CD14-positive monocyte (primary cell): ENCODE measurements around the gene MYBPC2. TPM values are rescaled to one million over a fixed set of nuclear protein-coding genes. Genes with fewer than 3 reads are reported as not detected.

Source experiments
- DNase-seq, 3 donors: peaks; one replicate each; pipeline ENCODE4 v3.0.0-alpha.2; 2011 to 2022
- H2AFZ ChIP-seq: 2 replicates; pipeline ENCODE4 v1.6.0; 2012; ENCODE audit warnings: mild to moderate bottlenecking, low read depth, low read length, inconsistent platforms; ENCODE audit not compliant: insufficient read depth, poor library complexity, severe bottlenecking
- H3K27ac ChIP-seq, 2 donors: 1 replicate in 1 of 2; 2 replicates in 1 of 2; pipeline ENCODE4 v1.5.1; 2012 to 2013; ENCODE audit warnings: low read length in 2 of 2, control low read depth in 1 of 2, inconsistent platforms in 1 of 2, low read depth in 1 of 2, mild to moderate bottlenecking in 1 of 2
- H3K27me3 ChIP-seq, 2 donors: one replicate each; pipeline versions ENCODE4 v1.6.0 to v1.6.1; 2011 to 2013; ENCODE audit warnings: low read length in 2 of 2; ENCODE audit not compliant: control insufficient read depth in 2 of 2, insufficient read depth in 2 of 2
- H3K36me3 ChIP-seq, 2 donors: replicated peaks in 1 of 2; 1 replicate in 1 of 2; 2 replicates in 1 of 2; pipeline versions ENCODE4 v1.5.1 to v1.6.1; 2012 to 2013; ENCODE audit warnings: low read length in 2 of 2, control low read depth in 1 of 2, inconsistent platforms in 1 of 2, mild to moderate bottlenecking in 1 of 2; ENCODE audit not compliant: insufficient read depth in 2 of 2, control insufficient read depth in 1 of 2
- H3K4me1 ChIP-seq, 2 donors: 1 replicate in 1 of 2; 2 replicates in 1 of 2; pipeline versions ENCODE4 v1.5.1 to v1.6.1; 2012 to 2013; ENCODE audit warnings: low read length in 2 of 2, control low read depth in 1 of 2, inconsistent platforms in 1 of 2, mild to moderate bottlenecking in 1 of 2, moderate library complexity in 1 of 2; ENCODE audit not compliant: insufficient read depth in 2 of 2, control insufficient read depth in 1 of 2
- H3K4me2 ChIP-seq: replicated peaks from 2 replicates; pipeline ENCODE3; 2012; ENCODE audit warnings: low read length, moderate library complexity, mild to moderate bottlenecking; ENCODE audit not compliant: poor library complexity, severe bottlenecking; ENCODE audit errors: extremely low read depth
- H3K4me3 ChIP-seq, 3 experiments: fragments of 200-600 bp in 1 of 3; sonication (generic) in 1 of 3; replicated peaks in 1 of 3; 1 replicate in 2 of 3; 2 replicates in 1 of 3; pipeline ENCODE4 v1.5.1; 2011 to 2013; ENCODE audit warnings: low read length in 3 of 3, mild to moderate bottlenecking in 3 of 3, control low read depth in 2 of 3, low read depth in 2 of 3, inconsistent platforms in 1 of 3, moderate library complexity in 1 of 3
- H3K79me2 ChIP-seq: 2 replicates; pipeline ENCODE4 v1.6.0; 2012; ENCODE audit warnings: mild to moderate bottlenecking, control low read depth, inconsistent platforms, low read length, moderate library complexity; ENCODE audit not compliant: insufficient read depth
- H3K9ac ChIP-seq: 2 replicates; pipeline ENCODE4 v1.6.0; 2017; ENCODE audit warnings: low read length, mild to moderate bottlenecking; ENCODE audit not compliant: insufficient read depth, poor library complexity, severe bottlenecking
- H3K9me3 ChIP-seq, 2 donors: replicated peaks in 1 of 2; 1 replicate in 1 of 2; 2 replicates in 1 of 2; pipeline versions ENCODE4 v1.5.1 to v1.6.1; 2012 to 2013; ENCODE audit warnings: low read length in 2 of 2, control low read depth in 1 of 2; ENCODE audit not compliant: control insufficient read depth in 1 of 2, insufficient read depth in 1 of 2
- H4K20me1 ChIP-seq: 2 replicates; pipeline ENCODE4 v1.6.0; 2012; ENCODE audit warnings: mild to moderate bottlenecking, low read length, control low read depth, moderate library complexity; ENCODE audit not compliant: insufficient read depth
- H3K27ac Mint-ChIP-seq, 7 donors: one replicate each; pipeline ENCODE4 v1.8.0; 2020; ENCODE audit warnings: mild to moderate bottlenecking in 7 of 7, mixed read lengths in 7 of 7, moderate library complexity in 6 of 7, inconsistent platforms in 2 of 7
- H3K27me3 Mint-ChIP-seq, 3 donors: one replicate each; pipeline ENCODE4 v1.8.0; 2021 to 2022; ENCODE audit warnings: low read depth in 3 of 3, mild to moderate bottlenecking in 3 of 3, mixed read lengths in 3 of 3, moderate library complexity in 3 of 3, inconsistent platforms in 1 of 3
- H3K36me3 Mint-ChIP-seq, 2 donors: one replicate each; pipeline ENCODE4 v1.8.0; 2020; ENCODE audit warnings: mixed read lengths in 2 of 2, inconsistent platforms in 1 of 2, mild to moderate bottlenecking in 1 of 2
- H3K4me1 Mint-ChIP-seq: one replicate; pipeline ENCODE4 v1.8.0; 2020; ENCODE audit warnings: mild to moderate bottlenecking, mixed read lengths
- H3K4me3 Mint-ChIP-seq, 2 donors: one replicate each; pipeline ENCODE4 v1.8.0; 2020; ENCODE audit warnings: mild to moderate bottlenecking in 2 of 2, mixed read lengths in 2 of 2, moderate library complexity in 1 of 2
- H3K9me3 Mint-ChIP-seq, 7 donors: one replicate each; pipeline ENCODE4 v1.8.0; 2020 to 2022; ENCODE audit warnings: mixed read lengths in 7 of 7, mild to moderate bottlenecking in 6 of 7, moderate library complexity in 6 of 7, inconsistent platforms in 2 of 7
- WGBS: methylation state at CpG from one replicate; pipeline ENCODE4 v1.1.5; 2013; ENCODE audit warnings: missing lambda C conversion rate; ENCODE audit not compliant: insufficient coverage; 5-methylcytosine and 5-hydroxymethylcytosine counted together
- intact Hi-C, 2 donors: fragments of 100-400 bp; cut with micrococcal nuclease; formaldehyde crosslinking; loops; one replicate each; pipeline versions ENCODE4 v1.15.0 to v1.15.1; 2023
- polyA plus RNA-seq, 3 donors: library from polyadenylated mRNA; depleted of rRNA in 1 of 3; unstranded in 2 of 3; stranded (reverse) in 1 of 3; fragments of 300-500 nt in 2 of 3; fragments of >200 nt in 1 of 3; fragmentation: Illumina TruSeq in 2 of 3; gene quantifications; 1 replicate in 2 of 3; 2 replicates in 1 of 3; pipeline ENCODE4 v1.2.3, GENCODE V29; 2012 to 2021
- TF ChIP-seq, protein P1 (sequence below): fragments of 200-600 bp; IDR thresholded peaks from one replicate; pipeline ENCODE4 v1.8.0; 2022; ENCODE audit warnings: antibody characterized with exemption, mild to moderate bottlenecking

MYBPC2 gene
- polyA plus RNA-seq, 3 donors = not detected

- Histone ChIP-seq H3K4me2 (no peak overlapping the region), H4K20me1 (no peaks in the 10 kb centered on the region), H3K79me2 (peaks cover 4% of the 10 kb centered on the region), H3K27ac (no peak overlapping the region), H3K4me1 (peaks cover 11 to 16% of the 10 kb centered on the region in 2 donors), H3K9me3 (no peaks in the 10 kb centered on the region), H3K36me3 (no peaks in the 10 kb centered on the region), H3K4me3 (no peak overlapping the region), H3K27me3 (peaks cover 0 to 6% of the 10 kb centered on the region in 2 donors), H3K9ac (no peak overlapping the region), H2AFZ (no peak overlapping the region)
- peak overlapping the region in 1 of 7 donors; percentile 35 for H3K27ac Mint-ChIP-seq
- no peaks in the 10 kb centered on the region for H3K36me3 Mint-ChIP-seq
- TF ChIP-seq, protein P1, sequence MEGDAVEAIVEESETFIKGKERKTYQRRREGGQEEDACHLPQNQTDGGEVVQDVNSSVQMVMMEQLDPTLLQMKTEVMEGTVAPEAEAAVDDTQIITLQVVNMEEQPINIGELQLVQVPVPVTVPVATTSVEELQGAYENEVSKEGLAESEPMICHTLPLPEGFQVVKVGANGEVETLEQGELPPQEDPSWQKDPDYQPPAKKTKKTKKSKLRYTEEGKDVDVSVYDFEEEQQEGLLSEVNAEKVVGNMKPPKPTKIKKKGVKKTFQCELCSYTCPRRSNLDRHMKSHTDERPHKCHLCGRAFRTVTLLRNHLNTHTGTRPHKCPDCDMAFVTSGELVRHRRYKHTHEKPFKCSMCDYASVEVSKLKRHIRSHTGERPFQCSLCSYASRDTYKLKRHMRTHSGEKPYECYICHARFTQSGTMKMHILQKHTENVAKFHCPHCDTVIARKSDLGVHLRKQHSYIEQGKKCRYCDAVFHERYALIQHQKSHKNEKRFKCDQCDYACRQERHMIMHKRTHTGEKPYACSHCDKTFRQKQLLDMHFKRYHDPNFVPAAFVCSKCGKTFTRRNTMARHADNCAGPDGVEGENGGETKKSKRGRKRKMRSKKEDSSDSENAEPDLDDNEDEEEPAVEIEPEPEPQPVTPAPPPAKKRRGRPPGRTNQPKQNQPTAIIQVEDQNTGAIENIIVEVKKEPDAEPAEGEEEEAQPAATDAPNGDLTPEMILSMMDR = no peak
- H3K9me3 Mint-ChIP-seq = peaks cover 0 to 8% (median 6%) of the 10 kb centered on the region in 7 donors
- 49% methylated on average over 36 of the region's 38 CpGs for WGBS
- H3K27me3 Mint-ChIP-seq = peaks cover 16 to 40% (median 24%) of the 10 kb centered on the region in 3 donors
- H3K4me3 Mint-ChIP-seq = no peak overlapping the region
- peaks cover 15% of the 10 kb centered on the region for H3K4me1 Mint-ChIP-seq
- DNase-seq = no peak
- intact Hi-C loops = loop anchor here in 1 of 2 donors (5.0 kb wide), 2 partner anchors 132 to 288 kb away; partner anchors contain the start of gene POLD1
These were observed 81.9 kb downstream of the MYBPC2 start for GRCh38 chr19:50514346-50515167.

- Histone ChIP-seq H3K9ac (no peak overlapping the region), H3K9me3 (no peaks in the 10 kb centered on the region), H2AFZ (no peak overlapping the region), H3K27ac (no peak overlapping the region), H3K4me3 (no peak overlapping the region), H3K4me2 (no peak overlapping the region), H3K79me2 (peaks cover 4% of the 10 kb centered on the region), H3K4me1 (peaks cover 10 to 13% of the 10 kb centered on the region in 2 donors), H3K36me3 (no peaks in the 10 kb centered on the region), H4K20me1 (no peaks in the 10 kb centered on the region), H3K27me3 (peaks cover 0 to 6% of the 10 kb centered on the region in 2 donors)
- 80% methylated on average over 8 of the region's 11 CpGs for WGBS
- Mint-ChIP-seq H3K27ac (no peak overlapping the region), H3K4me3 (no peak overlapping the region), H3K36me3 (no peaks in the 10 kb centered on the region), H3K27me3 (peaks cover 16 to 40% (median 24%) of the 10 kb centered on the region in 3 donors), H3K4me1 (peaks cover 14% of the 10 kb centered on the region), H3K9me3 (peaks cover 0 to 8% (median 6%) of the 10 kb centered on the region in 7 donors)
- no peak for DNase-seq
- intact Hi-C loops = no loop called here
- TF ChIP-seq, protein P1 = no peak
These were observed 82.5 kb downstream of the MYBPC2 start for GRCh38 chr19:50515168-50515561.

Other genes starting within 250 kb of the MYBPC2 start
- gene MYH14, start 229.3 kb upstream of the MYBPC2 start, polyA plus RNA-seq = not detected
- gene KCNC3, start 103.5 kb upstream of the MYBPC2 start, polyA plus RNA-seq = 10 to 100 TPM in 1 of 3 donors, under 1 TPM in 1, not detected in 1; 0.04 to 23.6 TPM
- 1 to 10 TPM in 1 of 3 donors, under 1 TPM in 2; 0.27 to 1.3 (median 0.52) TPM for gene NAPSA, start 67.3 kb upstream of the MYBPC2 start, polyA plus RNA-seq
- gene NR1H2, start 56.4 kb upstream of the MYBPC2 start, polyA plus RNA-seq = 100 to 1,000 TPM in 1 of 3 donors, 10 to 100 TPM in 2; 77.1 to 111 (median 78.9) TPM
- gene POLD1, start 48.5 kb upstream of the MYBPC2 start, polyA plus RNA-seq = 10 to 100 TPM in 2 of 3 donors, 1 to 10 TPM in 1; 9.3 to 22.4 (median 15.6) TPM
- 1 to 10 TPM in 1 of 3 donors, under 1 TPM in 2; 0.16 to 2.3 (median 0.34) TPM for gene SPIB, start 14.0 kb upstream of the MYBPC2 start, polyA plus RNA-seq
- gene EMC10, start 43.6 kb downstream of the MYBPC2 start, polyA plus RNA-seq = 10 to 100 TPM in 1 of 3 donors, 1 to 10 TPM in 2; 8.5 to 50.4 (median 9.3) TPM
- gene GARIN5A, start 44.0 kb downstream of the MYBPC2 start, polyA plus RNA-seq = under 1 TPM in 1 of 3 donors, not detected in 2; 0.41 TPM
- gene JOSD2, start 78.3 kb downstream of the MYBPC2 start, polyA plus RNA-seq = 10 to 100 TPM; 33.0 to 43.0 (median 37.2) TPM
- gene ASPDH, start 81.0 kb downstream of the MYBPC2 start, polyA plus RNA-seq = not detected
- gene LRRC4B, start 135.5 kb downstream of the MYBPC2 start, polyA plus RNA-seq = not detected
- gene SYT3, start 207.0 kb downstream of the MYBPC2 start, polyA plus RNA-seq = not detected
- gene C19orf81, start 216.6 kb downstream of the MYBPC2 start, polyA plus RNA-seq = not detected